A673 (cell line): ENCODE results near the gene SLC51A. TPM values are rescaled to one million over a fixed set of nuclear protein-coding genes. Genes with fewer than 3 reads are reported as not detected.

Experiments used
- BruUV-seq: library from RNA; stranded (reverse); fragments of 400-500 nt; replicated peaks from 2 replicates; lab custom pipeline; 2021; lab: Mats Ljungman, UMichigan
- CTCF ChIA-PET: fragments of 300-600 bp; sonication (Branson Sonifier 250); formaldehyde crosslinking; loops from one replicate; lab custom pipeline; 2022; ENCODE audit warnings: antibody characterized with exemption; lab: Charles Lee
- POLR2A ChIA-PET: fragments of 300-600 bp; sonication (Branson Sonifier 250); formaldehyde crosslinking; loops from one replicate; lab custom pipeline; 2022; ENCODE audit warnings: antibody characterized with exemption; ENCODE audit not compliant: low non-redundant PET; lab: Charles Lee
- DNase-seq: peaks from one replicate; pipeline ENCODE4 v3.0.0-alpha.2; 2015; ENCODE audit warnings: low spot score
- H3K27ac ChIP-seq: fragments of 200-600 bp; sonication (generic); 2 replicates; pipeline ENCODE4 v1.5.1; 2016; ENCODE audit warnings: mixed run types, low read depth, mild to moderate bottlenecking, mixed read lengths, antibody characterized with exemption, low read length; ENCODE audit not compliant: poor library complexity, severe bottlenecking
- H3K27me3 ChIP-seq: fragments of 200-600 bp; sonication (generic); replicated peaks from 2 replicates; pipeline ENCODE4 v1.6.1; 2017; ENCODE audit warnings: mixed run types, low read depth, mild to moderate bottlenecking, mixed read lengths, antibody characterized with exemption, low read length; ENCODE audit not compliant: insufficient read depth, poor library complexity
- H3K36me3 ChIP-seq: fragments of 200-600 bp; sonication (generic); 2 replicates; pipeline ENCODE4 v1.6.1; 2016; ENCODE audit warnings: mixed run types, mild to moderate bottlenecking, mixed read lengths, antibody characterized with exemption, low read length; ENCODE audit not compliant: insufficient read depth, poor library complexity, severe bottlenecking
- H3K4me1 ChIP-seq: fragments of 200-600 bp; sonication (generic); 2 replicates; pipeline ENCODE4 v1.6.1; 2017; ENCODE audit warnings: mixed run types, mild to moderate bottlenecking, mixed read lengths, antibody characterized with exemption, low read length; ENCODE audit not compliant: insufficient read depth, poor library complexity, severe bottlenecking
- H3K4me3 ChIP-seq: fragments of 200-600 bp; sonication (generic); 2 replicates; pipeline ENCODE4 v1.5.1; 2016; ENCODE audit warnings: low read depth, mixed run types, mild to moderate bottlenecking, mixed read lengths, low read length; ENCODE audit not compliant: poor library complexity, severe bottlenecking
- H3K9me3 ChIP-seq: fragments of 200-600 bp; sonication (generic); 2 replicates; pipeline ENCODE4 v1.6.1; 2016; ENCODE audit warnings: mixed run types, low read depth, mild to moderate bottlenecking, mixed read lengths, antibody characterized with exemption, low read length; ENCODE audit not compliant: poor library complexity, severe bottlenecking
- CTCF ChIP-seq: fragments of 300-800, 200-600 bp; sonication (generic); conservative IDR thresholded peaks from 2 replicates; pipeline ENCODE4 v1.5.1; 2017; ENCODE audit warnings: low read depth, mild to moderate bottlenecking, antibody characterized with exemption, low read length, moderate library complexity, mixed read lengths
- EZH2 ChIP-seq: fragments of 200-600 bp; sonication (generic); IDR thresholded peaks from 2 replicates; pipeline ENCODE4 v1.6.1; 2017; ENCODE audit warnings: borderline replicate concordance, low read depth, mild to moderate bottlenecking, mixed read lengths, antibody characterized with exemption, low read length; ENCODE audit not compliant: poor library complexity, severe bottlenecking
- intact Hi-C: fragments of 100-400 bp; cut with micrococcal nuclease; formaldehyde crosslinking; loops from one replicate; pipeline ENCODE4 v1.10.0; 2022; ENCODE audit not compliant: unreplicated experiment
- total RNA-seq: library from RNA; stranded (reverse); gene quantifications from 2 replicates; pipeline ENCODE4 v1.2.3, GENCODE V29; 2021

SLC51A gene
- total RNA-seq, 1 experiment from 2014 or later: not detected

GRCh38 chr3:196270499-196270898, 54.2 kb downstream of the SLC51A start:
- POLR2A ChIA-PET: no interaction called here

GRCh38 chr3:196272826-196273225, 56.5 kb downstream of the SLC51A start:
- TF ChIP-seq CTCF (no peak), EZH2 (no peak)
- CTCF ChIA-PET: no interaction called here
- H3K27me3 ChIP-seq: no peaks in the 10 kb centered on the region
- intact Hi-C loops: no loop called here
- peaks cover 16% of the 10 kb centered on the region for H3K36me3 ChIP-seq
- peaks cover 8% of the 10 kb centered on the region for H3K4me1 ChIP-seq
- POLR2A ChIA-PET: no interaction called here
- H3K9me3 ChIP-seq: no peaks in the 10 kb centered on the region
- DNase-seq: no peak
- BruUV-seq: no TSS peak
- no peak overlapping the region for H3K27ac ChIP-seq
- H3K4me3 ChIP-seq: no peak overlapping the region

More at GRCh38 chr3:196270499-196270898, 54.2 kb downstream of the SLC51A start:
- Histone ChIP-seq H3K36me3 (peaks cover 25% of the 10 kb centered on the region), H3K9me3 (no peaks in the 10 kb centered on the region), H3K27ac (no peak overlapping the region), H3K27me3 (no peaks in the 10 kb centered on the region), H3K4me3 (no peak overlapping the region), H3K4me1 (peaks cover 10% of the 10 kb centered on the region)
- no peak for DNase-seq
- no TSS peak for BruUV-seq
- TF ChIP-seq EZH2 (no peak), CTCF (no peak)
- intact Hi-C loops: no loop called here
- CTCF ChIA-PET: interaction anchor here (0.6 kb wide), 1 partner anchor 628 kb away, joined by 4 read pairs; no protein-coding TSS in a partner anchor

GRCh38 chr3:196273655-196274054, 57.3 kb downstream of the SLC51A start:
- Histone ChIP-seq H3K4me1 (no peaks in the 10 kb centered on the region), H3K27me3 (no peaks in the 10 kb centered on the region), H3K27ac (no peak overlapping the region), H3K36me3 (peaks cover 14% of the 10 kb centered on the region), H3K9me3 (no peaks in the 10 kb centered on the region), H3K4me3 (no peak overlapping the region)
- intact Hi-C loops: no loop called here
- TF ChIP-seq CTCF: no peak
- no peak for TF ChIP-seq EZH2
- BruUV-seq: no TSS peak
- CTCF ChIA-PET: no interaction called here
- DNase-seq: no peak
- POLR2A ChIA-PET: no interaction called here
